GM12878 (cell line): Measurements from ENCODE around the gene TIMM17A. TPM values are rescaled to one million over a fixed set of nuclear protein-coding genes. Genes with fewer than 3 reads are reported as not detected.

ENCODE experiments used
- ATAC-seq: fragments of 200-7000 bp; cut with Tn5 transposase; 3 replicates; pipeline ENCODE4 v1.9.1; 2020; ENCODE audit warnings: mild to moderate bottlenecking, moderate library complexity
- BruUV-seq: library from RNA; stranded (reverse); fragments of 400-500 nt; replicated peaks from 2 replicates; lab custom pipeline; 2021; lab: Mats Ljungman, UMichigan
- CTCF ChIA-PET: fragments of 300-600 bp; sonication (Branson Sonifier 250); formaldehyde crosslinking; extraction: SDS; loops from one replicate; lab custom pipeline; 2021; ENCODE audit warnings: inconsistent platforms; lab: Yijun Ruan, JAX
- POLR2A ChIA-PET: fragments of 350-600 bp; formaldehyde crosslinking; extraction: SDS; loops from one replicate; lab custom pipeline; 2021; ENCODE audit warnings: inconsistent platforms; lab: Charles Lee
- RAD21 ChIA-PET: fragments of 300-600 bp; sonication (Branson Sonifier 250); formaldehyde crosslinking; loops from one replicate; lab custom pipeline; 2023; ENCODE audit warnings: antibody characterized with exemption; ENCODE audit not compliant: unreplicated experiment; lab: Charles Lee
- SMC1A ChIA-PET: fragments of 300-600 bp; sonication (Branson Sonifier 250); formaldehyde crosslinking; loops from one replicate; lab custom pipeline; 2023; ENCODE audit not compliant: unreplicated experiment, uncharacterized antibody; lab: Charles Lee
- DNase-seq: peaks from one replicate; pipeline ENCODE4 v3.0.0-alpha.2; 2011; ENCODE audit warnings: low read depth, low spot score
- FAIRE-seq: peaks from 3 replicates; lab custom pipeline; 2011; peaks lifted over from hg19 to GRCh38; lab: Jason Lieb, UNC
- H2AFZ ChIP-seq: 2 replicates; pipeline ENCODE4 v1.6.0; 2011; ENCODE audit warnings: low read depth, low read length, control low read depth; ENCODE audit not compliant: control insufficient read depth
- H3K27ac ChIP-seq: 2 replicates; pipeline ENCODE4 v1.5.1; 2011; ENCODE audit warnings: control low read depth; ENCODE audit not compliant: control insufficient read depth, insufficient read depth
- H3K27me3 ChIP-seq, 2 experiments: replicated peaks in 1 of 2; 2 replicates each; pipeline versions ENCODE4 v1.6.0 to v1.6.1; 2011; ENCODE audit warnings: low read length in 1 of 2; ENCODE audit not compliant: control insufficient read depth in 2 of 2, insufficient read depth in 2 of 2
- H3K36me3 ChIP-seq, 2 experiments: 2 replicates each; pipeline ENCODE4 v1.5.1; 2011; ENCODE audit warnings: low read length in 1 of 2; ENCODE audit not compliant: control insufficient read depth in 2 of 2, insufficient read depth in 2 of 2
- H3K4me1 ChIP-seq: 2 replicates; pipeline ENCODE4 v1.6.1; 2011; ENCODE audit warnings: mild to moderate bottlenecking, low read length, moderate library complexity, mixed read lengths; ENCODE audit not compliant: control insufficient read depth, insufficient read depth
- H3K4me2 ChIP-seq: 2 replicates; pipeline ENCODE4 v1.6.0; 2011; ENCODE audit warnings: control low read depth; ENCODE audit not compliant: control insufficient read depth, insufficient read depth
- H3K4me3 ChIP-seq: fragments of 200-600 bp; sonication (generic); 2 replicates; pipeline ENCODE4 v1.5.1; 2016
- H3K79me2 ChIP-seq: 2 replicates; pipeline ENCODE4 v1.6.0; 2011; ENCODE audit warnings: low read length; ENCODE audit not compliant: control insufficient read depth, insufficient read depth
- H3K9ac ChIP-seq: 2 replicates; pipeline ENCODE4 v1.8.0; 2011; ENCODE audit warnings: low read length, control low read depth, mixed read lengths; ENCODE audit not compliant: control insufficient read depth, insufficient read depth
- H3K9me3 ChIP-seq: replicated peaks from 3 replicates; pipeline ENCODE4 v1.5.1; 2011; ENCODE audit warnings: mild to moderate bottlenecking, low read length; ENCODE audit not compliant: control insufficient read depth, insufficient read depth
- H4K20me1 ChIP-seq: 2 replicates; pipeline ENCODE4 v1.6.0; 2011; ENCODE audit not compliant: control insufficient read depth, insufficient read depth
- BHLHE40 ChIP-seq, 2 experiments: fragments of 450-650 bp in 1 of 2; IDR thresholded peaks; 2 replicates each; pipeline ENCODE4 v1.6.1; 2011 to 2017; ENCODE audit warnings: low read depth in 2 of 2, borderline replicate concordance in 1 of 2, improper control_type of control experiment in 1 of 2, low read length in 1 of 2, mild to moderate bottlenecking in 1 of 2
- MAX ChIP-seq: IDR thresholded peaks from 2 replicates; pipeline ENCODE4 v1.6.1; 2012; ENCODE audit warnings: low read depth, low read length, improper control_type of control experiment
- NKRF ChIP-seq: fragments of 450-650 bp; conservative IDR thresholded peaks from 2 replicates; pipeline ENCODE4 v1.6.1; 2017; ENCODE audit warnings: mild to moderate bottlenecking, moderate library complexity
- NR2F1 ChIP-seq: fragments of 450-650 bp; conservative IDR thresholded peaks from 2 replicates; pipeline ENCODE4 v1.6.1; 2017; ENCODE audit warnings: mild to moderate bottlenecking
- PKNOX1 ChIP-seq: fragments of 450-650 bp; IDR thresholded peaks from 2 replicates; pipeline ENCODE4 v1.6.1; 2016; ENCODE audit warnings: mild to moderate bottlenecking
- RAD21 ChIP-seq: IDR thresholded peaks from 2 replicates; pipeline ENCODE4 v1.6.1; 2011; ENCODE audit warnings: mild to moderate bottlenecking, low read depth, low read length, moderate library complexity; ENCODE audit not compliant: insufficient read depth
- SIN3A ChIP-seq: IDR thresholded peaks from 2 replicates; pipeline ENCODE4 v1.6.1; 2012; ENCODE audit warnings: low read depth, low read length, improper control_type of control experiment
- STAT3 ChIP-seq: IDR thresholded peaks from 2 replicates; pipeline ENCODE4 v1.6.1; 2011; ENCODE audit warnings: low read depth, low read length, improper control_type of control experiment
- WGBS: methylation state at CpG from one replicate; pipeline ENCODE4 v1.1.6; 2016; ENCODE audit warnings: low lambda C conversion rate; ENCODE audit not compliant: insufficient replicate concordance, insufficient coverage; ENCODE audit errors: missing lambda C conversion rate; 5-methylcytosine and 5-hydroxymethylcytosine counted together
- in situ Hi-C: fragments of 300-500 bp; cut with MboI; formaldehyde crosslinking; loops from 9 replicates; pipeline ENCODE4 v1.14.3; 2018; ENCODE audit warnings: mixed read lengths
- intact Hi-C: fragments of 100-400 bp; cut with micrococcal nuclease; formaldehyde crosslinking; loops from one replicate; pipeline ENCODE4 v1.14.2; 2022; ENCODE audit not compliant: unreplicated experiment
- polyA plus RNA-seq, 11 experiments: library from polyadenylated mRNA; depleted of rRNA in 4 of 11; unstranded in 6 of 11; stranded (reverse) in 5 of 11; fragments of >200 nt; fragmentation: Nextera tagmentation in 4 of 11; fragmentation: Illumina TruSeq in 1 of 11; extraction: Ambion mirVana in 4 of 11; extraction: Trizol in 1 of 11; gene quantifications; 1 replicate in 1 of 11; 2 replicates in 10 of 11; pipeline versions ENCODE4 v1.2.1 to v1.2.3, GENCODE V29; 2011 to 2016; ENCODE audit warnings: inconsistent platforms in 2 of 11, missing spikeins in 2 of 11, low read depth in 1 of 11
- total RNA-seq, 4 experiments: library from RNA; depleted of rRNA in 3 of 4; stranded (reverse); fragments of >200 nt in 3 of 4; fragmentation: Illumina TruSeq in 1 of 4; extraction: Trizol in 1 of 4; gene quantifications; 2 replicates each; pipeline versions ENCODE4 v1.2.1 to v1.2.3, GENCODE V29; 2013 to 2021

TIMM17A gene
- total and polyA plus RNA-seq, 10 of the 15 experiments (the other 5 are each of a cell fraction or from before 2014, with no cell fraction given) = 68.6 to 357 (median 92.4) TPM

DNA sequence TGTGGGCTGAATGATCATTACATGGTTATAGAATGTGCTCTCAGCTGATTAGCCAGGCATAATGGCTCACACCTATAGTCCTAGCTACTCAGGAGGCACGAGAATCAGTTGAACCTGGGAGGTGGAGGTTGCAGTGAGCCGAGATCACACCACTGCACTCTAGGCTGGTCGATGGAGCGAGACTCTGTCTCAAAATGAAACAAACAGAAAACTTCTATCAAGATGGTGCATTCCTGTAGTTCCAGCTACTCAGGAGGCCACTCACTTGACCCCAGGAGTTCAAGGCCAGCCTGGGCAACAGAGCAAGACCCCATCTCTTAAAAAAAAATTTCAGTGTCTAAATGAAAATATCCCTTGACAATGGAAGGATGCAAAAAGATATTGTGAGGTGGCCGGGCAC lies 10.9 kb downstream of the TIMM17A start:
- H3K4me3 ChIP-seq = no peak overlapping the region
- TF ChIP-seq SIN3A = no peak
- peak; percentile 57 for TF ChIP-seq NR2F1
- no peaks in the 10 kb centered on the region for H3K27me3 ChIP-seq
- DNase-seq = no peak
- FAIRE-seq = no peak
- ATAC-seq = peak; percentile 84
- H3K4me1 ChIP-seq = no peaks in the 10 kb centered on the region
- 33% methylated on average over 5 of the region's 5 CpGs for whole genome bisulfite sequencing
- H3K9ac ChIP-seq = no peak overlapping the region
- intact Hi-C loops = no loop called here
- H3K4me2 ChIP-seq = peak overlapping the region; percentile 25
- BruUV-seq = no TSS peak
- H3K79me2 ChIP-seq = no peaks in the 10 kb centered on the region; the same call in 1 of the 2 replicates
- no peak overlapping the region for H3K27ac ChIP-seq
- no peak overlapping the region for H2AFZ ChIP-seq
- peaks cover 7 to 40% of the 10 kb centered on the region in 2 experiments for H3K36me3 ChIP-seq
- in situ Hi-C loops = no loop called here
- no peaks in the 10 kb centered on the region for H3K9me3 ChIP-seq
- RAD21 ChIA-PET = no interaction called here
- no peaks in the 10 kb centered on the region for H4K20me1 ChIP-seq
- CTCF ChIA-PET = interaction anchor here (0.6 to 14.5 kb wide), 5 partner anchors 15 to 156 kb away, joined by 3 to 233 read pairs (median 3); partner anchors contain the start of gene GPR37L1
- SMC1A ChIA-PET = interaction anchor here (1.3 to 1.6 kb wide), 2 partner anchors 15 to 70 kb away, joined by 4 to 5 read pairs; no protein-coding TSS in a partner anchor
- POLR2A ChIA-PET = interaction anchor here (0.6 to 1.2 kb wide), 2 partner anchors 10 to 71 kb away, joined by 4 to 10 read pairs; no protein-coding TSS in a partner anchor

GRCh38 chr1:201968202-201968925 lies 13.1 kb downstream of the TIMM17A start:
- in situ Hi-C loops = no loop called here
- POLR2A ChIA-PET = interaction anchor here (0.6 to 0.7 kb wide), 2 partner anchors 165 to 413 kb away, joined by 3 read pairs; no protein-coding TSS in a partner anchor
- TF ChIP-seq STAT3 = no peak
- no peak for TF ChIP-seq NKRF
- no peak for TF ChIP-seq BHLHE40 (IDR thresholded peaks at IDR 0.05; ENCODE audit: borderline replicate concordance in 1 of 2, low read depth in 2 of 2, low read length in 1 of 2)
- no peak for TF ChIP-seq PKNOX1
- TF ChIP-seq RAD21 = no peak
- TF ChIP-seq MAX = no peak

More at GRCh38 chr1:201968202-201968925, 13.1 kb downstream of the TIMM17A start:
- no peak overlapping the region for H3K4me3 ChIP-seq
- no peak overlapping the region for H3K9ac ChIP-seq
- intact Hi-C loops = no loop called here
- H4K20me1 ChIP-seq = no peaks in the 10 kb centered on the region
- no peaks in the 10 kb centered on the region for H3K9me3 ChIP-seq
- ATAC-seq (no peak), FAIRE-seq (no peak), DNase-seq (no peak)
- H2AFZ ChIP-seq = no peak overlapping the region
- BruUV-seq = no TSS peak
- peaks cover 7 to 29% of the 10 kb centered on the region in 2 experiments for H3K36me3 ChIP-seq
- CTCF ChIA-PET = interaction anchor here (1.7 to 14.5 kb wide), 2 partner anchors 10 to 73 kb away, joined by 4 to 233 read pairs; no protein-coding TSS in a partner anchor
- H3K27ac ChIP-seq = no peak overlapping the region
- RAD21 ChIA-PET = interaction anchor here (2.9 kb wide), 1 partner anchor 72 kb away, joined by 12 read pairs; no protein-coding TSS in a partner anchor
- no peaks in the 10 kb centered on the region for H3K79me2 ChIP-seq
- H3K27me3 ChIP-seq = no peaks in the 10 kb centered on the region
- SMC1A ChIA-PET = interaction anchor here (0.7 to 2.5 kb wide), 4 partner anchors 13 to 152 kb away, joined by 3 to 9 read pairs (median 4); no protein-coding TSS in a partner anchor
- 83% methylated on average over 16 of the region's 16 CpGs for WGBS
- H3K4me2 ChIP-seq = no peak overlapping the region
- peaks cover 6% of the 10 kb centered on the region for H3K4me1 ChIP-seq
